Vagina (tissue), 2 donors: ENCODE results near the gene TPD52L1. TPM values are rescaled to one million over a fixed set of nuclear protein-coding genes. Genes with fewer than 3 reads are reported as not detected.

Source experiments
- DNase-seq, 2 donors: peaks; one replicate each; pipeline ENCODE4 v3.0.0-alpha.2; 2017; ENCODE audit errors: extremely low spot score in 2 of 2
- H3K27ac ChIP-seq: fragments of 200-600 bp; sonication (generic); one replicate; pipeline ENCODE4 v1.5.1; 2019
- H3K27me3 ChIP-seq: fragments of 200-600 bp; sonication (generic); one replicate; pipeline ENCODE4 v1.5.1; 2019
- H3K36me3 ChIP-seq, 2 donors: fragments of 200-600 bp; sonication (generic); one replicate each; pipeline ENCODE4 v1.5.1; 2017 to 2019
- H3K4me1 ChIP-seq: fragments of 200-600 bp; sonication (generic); one replicate; pipeline ENCODE4 v1.5.1; 2019
- H3K4me3 ChIP-seq, 2 donors: fragments of 200-600 bp; sonication (generic); 1 replicate in 1 of 2; 2 replicates in 1 of 2; pipeline ENCODE4 v1.5.1; 2016 to 2019
- H3K9me3 ChIP-seq: fragments of 200-600 bp; sonication (generic); one replicate; pipeline ENCODE4 v1.5.1; 2019
- CTCF ChIP-seq, 3 experiments: fragments of 450-650 bp in 2 of 3; fragments of 200-600 bp in 1 of 3; sonication (generic) in 1 of 3; IDR thresholded peaks; one replicate each; pipeline ENCODE4 v1.5.1; 2017 to 2019; ENCODE audit warnings: antibody characterized with exemption in 3 of 3, mild to moderate bottlenecking in 2 of 3, moderate library complexity in 2 of 3
- POLR2A ChIP-seq, 2 donors: fragments of 450-650 bp; IDR thresholded peaks; one replicate each; pipeline ENCODE4 v1.6.1; 2017; ENCODE audit warnings: antibody characterized with exemption in 2 of 2, mild to moderate bottlenecking in 2 of 2, moderate library complexity in 2 of 2
- POLR2AphosphoS5 ChIP-seq, 2 donors: sonication (generic); formaldehyde crosslinking; IDR thresholded peaks; one replicate each; pipeline ENCODE4 v1.9.0; 2017; ENCODE audit warnings: antibody characterized with exemption in 2 of 2, mild to moderate bottlenecking in 2 of 2, low read depth in 1 of 2; ENCODE audit not compliant: insufficient read depth in 1 of 2
- intact Hi-C: fragments of 100-400 bp; cut with DNase I; formaldehyde crosslinking; loops from one replicate; pipeline ENCODE4 v1.15.1; 2023
- total RNA-seq: library from RNA; depleted of rRNA; stranded (reverse); fragments of >200 nt; gene quantifications from one replicate; pipeline ENCODE4 v1.2.3, GENCODE V29; 2016

The TPD52L1 gene
- total RNA-seq, 1 donor from 2014 or later = 85.0 TPM

DNA sequence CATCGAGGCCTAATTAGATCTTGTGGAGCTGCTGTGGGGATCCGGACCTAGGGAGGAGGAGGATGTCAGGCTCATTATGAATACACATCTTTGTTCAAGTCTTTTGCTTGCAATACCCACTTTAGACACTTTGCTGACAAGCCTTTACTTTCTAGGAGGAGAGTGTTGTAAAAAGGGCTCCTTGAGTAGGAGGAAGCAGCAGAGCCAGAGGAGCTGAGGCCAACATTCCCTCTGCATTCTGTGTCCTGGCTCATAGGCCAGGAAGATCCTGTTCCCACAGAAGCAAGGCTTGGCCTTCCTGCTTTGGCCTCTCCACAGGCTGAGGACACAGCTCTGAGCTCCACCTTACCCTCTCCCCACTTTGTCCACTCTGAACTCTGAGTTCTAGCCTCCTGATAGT is 67.1 kb downstream of the TPD52L1 start:
- DNase-seq = no peak
- Histone ChIP-seq H3K36me3 (no peaks in the 10 kb centered on the region), H3K4me1 (no peaks in the 10 kb centered on the region), H3K27ac (no peak overlapping the region), H3K9me3 (no peaks in the 10 kb centered on the region), H3K4me3 (no peak overlapping the region), H3K27me3 (no peaks in the 10 kb centered on the region)
- intact Hi-C loops = no loop called here
- no peak for TF ChIP-seq POLR2AphosphoS5 (IDR thresholded peaks at IDR 0.05; ENCODE audit: insufficient read depth in 1 of 2, low read depth in 1 of 2)
- TF ChIP-seq POLR2A (IDR thresholded peaks at IDR 0.05) = no peak
- TF ChIP-seq CTCF (IDR thresholded peaks at IDR 0.05) = no peak

GRCh38 chr6:125222531-125223455 is 69.2 kb downstream of the TPD52L1 start:
- H3K27me3 ChIP-seq = no peaks in the 10 kb centered on the region
- no peak overlapping the region for H3K27ac ChIP-seq
- no peaks in the 10 kb centered on the region for H3K9me3 ChIP-seq
- no peak for TF ChIP-seq POLR2A (IDR thresholded peaks at IDR 0.05)
- TF ChIP-seq POLR2AphosphoS5 (IDR thresholded peaks at IDR 0.05; ENCODE audit: insufficient read depth in 1 of 2, low read depth in 1 of 2) = no peak
- no peak for TF ChIP-seq CTCF (IDR thresholded peaks at IDR 0.05)
- no peaks in the 10 kb centered on the region for H3K4me1 ChIP-seq
- intact Hi-C loops = no loop called here
- H3K36me3 ChIP-seq = no peaks in the 10 kb centered on the region
- no peak overlapping the region for H3K4me3 ChIP-seq
- no peak for DNase-seq

DNA sequence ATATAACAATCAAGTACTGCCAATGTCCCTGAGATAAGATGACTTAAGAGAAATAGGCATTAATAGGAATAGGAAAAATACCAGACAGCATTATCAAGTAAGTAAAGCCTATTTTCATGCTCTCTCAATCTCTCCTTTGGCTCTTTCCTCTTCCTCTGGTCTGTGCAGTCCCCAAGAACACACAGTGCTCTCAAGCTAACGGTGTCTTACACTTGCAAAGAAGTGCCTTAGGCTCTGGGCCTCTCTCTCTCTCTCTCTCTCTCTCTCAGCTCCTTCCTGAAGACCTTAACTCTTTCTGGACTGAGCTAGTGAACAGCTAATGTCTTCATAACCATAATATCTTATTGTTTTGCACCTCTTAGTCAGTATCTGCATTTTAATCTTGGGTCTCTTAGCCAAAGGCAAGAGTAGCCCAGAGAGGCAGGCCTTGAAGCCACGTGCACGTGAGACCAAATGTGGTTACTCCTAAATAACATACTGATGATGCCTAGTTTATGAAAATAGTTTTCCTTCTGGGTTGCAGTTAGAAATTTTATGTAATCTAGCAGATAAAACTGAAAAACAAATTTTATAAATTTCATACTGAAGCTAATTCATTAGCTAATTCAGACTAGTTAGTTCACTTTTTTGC is 70.8 kb downstream of the TPD52L1 start:
- no peaks in the 10 kb centered on the region for H3K4me1 ChIP-seq
- TF ChIP-seq POLR2AphosphoS5 (IDR thresholded peaks at IDR 0.05; ENCODE audit: insufficient read depth in 1 of 2, low read depth in 1 of 2) (no peak), CTCF (IDR thresholded peaks at IDR 0.05) (no peak), POLR2A (IDR thresholded peaks at IDR 0.05) (no peak)
- intact Hi-C loops = no loop called here
- no peak for DNase-seq
- H3K27ac ChIP-seq = no peak overlapping the region
- no peak overlapping the region for H3K4me3 ChIP-seq
- no peaks in the 10 kb centered on the region for H3K27me3 ChIP-seq
- no peaks in the 10 kb centered on the region for H3K9me3 ChIP-seq
- no peaks in the 10 kb centered on the region for H3K36me3 ChIP-seq

DNA sequence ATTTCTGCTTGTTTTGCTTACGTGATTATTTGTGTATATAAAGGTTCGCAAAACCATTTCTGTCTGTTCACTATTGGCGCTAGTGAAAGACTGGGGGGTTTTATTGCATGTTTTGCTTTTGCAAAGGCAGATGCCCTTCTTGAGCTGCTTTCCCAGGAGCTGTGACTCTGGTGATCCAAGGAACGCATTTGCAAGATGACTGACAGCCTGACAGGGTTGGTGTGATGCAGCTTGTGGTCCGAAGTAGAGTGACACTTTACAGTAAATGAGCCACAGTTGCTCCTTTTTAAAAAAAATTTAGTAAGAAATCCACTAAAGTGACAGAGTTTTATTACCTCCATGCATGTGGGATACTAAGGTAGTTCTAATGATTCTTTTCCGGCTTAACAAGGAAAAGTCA is 73.7 kb downstream of the TPD52L1 start:
- Histone ChIP-seq H3K9me3 (no peaks in the 10 kb centered on the region), H3K4me3 (no peak overlapping the region), H3K27me3 (no peaks in the 10 kb centered on the region), H3K36me3 (no peaks in the 10 kb centered on the region), H3K4me1 (peaks cover 16% of the 10 kb centered on the region), H3K27ac (no peak overlapping the region)
- intact Hi-C loops = no loop called here
- no peak for DNase-seq
- TF ChIP-seq POLR2AphosphoS5 (IDR thresholded peaks at IDR 0.05; ENCODE audit: insufficient read depth in 1 of 2, low read depth in 1 of 2) (no peak), POLR2A (IDR thresholded peaks at IDR 0.05) (no peak), CTCF (IDR thresholded peaks at IDR 0.05) (no peak)
